Measurements from ENCODE around the gene FBN3.
"Not testable (repeated sequence)": the region's sequence is repeated elsewhere in the genome, so short reads cannot be mapped to it uniquely, and the experiment has no call there.

Gene FBN3

DNA sequence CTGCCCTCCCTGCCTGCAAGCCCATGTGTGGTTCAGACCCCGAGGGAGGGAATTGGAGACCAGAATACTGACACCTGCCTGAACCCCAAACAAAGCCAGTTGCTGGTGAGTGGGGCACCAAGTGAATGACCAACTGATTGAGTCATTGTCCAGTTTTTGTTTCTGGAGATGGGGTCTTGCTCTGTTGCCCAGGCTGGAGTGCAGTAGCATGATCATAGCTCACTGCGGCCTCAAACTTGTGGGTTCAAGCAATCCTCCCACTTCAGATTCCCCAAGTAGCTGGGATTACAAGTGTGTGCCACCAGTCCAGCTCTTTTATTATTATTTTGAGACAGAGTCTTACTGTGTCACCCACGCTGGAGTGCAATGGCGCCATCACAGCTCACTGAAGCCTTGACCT is 92.9 kb downstream of the FBN3 start:
- no peak for DNase-seq (ENCODE audit: low read depth)

- no peak for DNase-seq (ENCODE audit: low read depth)
Observed at GRCh38 chr19:8054169-8054568, 95.2 kb downstream of the FBN3 start.

GRCh38 chr19:8052464-8052859 is 96.9 kb downstream of the FBN3 start, which contains the start of gene CCL25:
Gene CCL25 (plus strand): TSS chr19:8052760. CDS start chr19:8053050, 290 bp downstream.
- no peak for DNase-seq (ENCODE audit: low read depth)

- DNase-seq (ENCODE audit: low read depth): no peak
Observed at GRCh38 chr19:8050274-8051096, 98.9 kb downstream of the FBN3 start.

- DNase-seq (ENCODE audit: low read depth): no peak
Observed at GRCh38 chr19:8046569-8047165, 102.7 kb downstream of the FBN3 start.

DNA sequence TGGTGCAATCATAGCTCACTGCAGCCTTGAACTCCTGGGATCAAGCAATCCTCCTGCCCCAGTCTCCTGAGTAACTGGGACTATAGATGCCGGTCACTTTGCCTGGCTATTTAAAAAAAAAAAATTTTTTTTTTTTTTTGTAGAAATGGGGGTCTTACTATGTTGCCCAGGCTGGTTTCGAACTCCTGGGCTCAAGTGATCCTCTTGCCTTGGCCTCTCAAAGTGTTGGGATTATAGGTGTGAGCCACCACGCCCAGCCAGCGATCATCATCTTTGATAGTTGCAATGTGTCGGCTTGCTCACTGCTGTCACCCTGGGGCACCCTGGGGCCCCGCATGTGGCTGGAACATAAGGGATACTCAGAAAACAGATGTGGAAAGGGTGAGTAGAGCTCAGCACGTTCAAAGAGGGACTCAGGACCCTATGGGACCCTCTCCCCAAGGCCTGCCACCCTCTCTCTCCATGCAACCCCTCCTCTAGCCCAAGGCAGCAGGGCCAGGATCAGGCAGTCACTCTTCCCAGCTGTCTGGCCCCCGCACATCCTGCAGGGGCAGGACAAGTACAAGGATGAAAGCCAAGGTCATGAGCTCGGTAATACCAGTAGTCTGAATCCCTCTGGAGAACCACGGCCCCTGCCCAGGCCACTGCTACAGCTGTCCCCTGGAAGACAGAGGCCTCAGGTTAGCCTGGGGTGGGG is 103.4 kb downstream of the FBN3 start:
- DNase-seq (ENCODE audit: low read depth): no peak

GRCh38 chr19:8044018-8044417 is 105.4 kb downstream of the FBN3 start:
- DNase-seq (ENCODE audit: low read depth): no peak

GRCh38 chr19:8042900-8043299 is 106.5 kb downstream of the FBN3 start:
- DNase-seq (ENCODE audit: low read depth): no peak

- no peak for DNase-seq (ENCODE audit: low read depth)
Observed at GRCh38 chr19:8041531-8041931, 107.9 kb downstream of the FBN3 start.

GRCh38 chr19:8039231-8039630 is 110.2 kb downstream of the FBN3 start:
- DNase-seq (ENCODE audit: low read depth): no peak

DNA sequence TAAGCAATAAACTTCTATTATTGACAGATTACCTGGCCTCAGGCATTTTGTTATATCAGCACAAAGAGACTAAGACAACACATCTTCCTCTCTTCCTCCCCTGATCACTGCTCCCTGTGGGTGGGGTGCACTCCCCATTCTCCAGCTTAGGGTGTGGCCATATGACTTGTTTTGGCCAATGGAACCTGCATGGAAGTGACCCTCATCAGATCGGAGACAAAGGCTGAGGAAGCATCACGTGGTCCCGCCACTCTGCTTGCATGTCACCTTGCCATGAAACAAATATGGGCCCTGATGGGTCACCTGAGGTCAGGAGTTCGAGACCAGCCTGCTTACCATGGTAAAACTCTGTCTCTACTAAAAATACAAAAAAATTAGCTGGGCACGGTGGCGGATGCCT is 110.6 kb downstream of the FBN3 start:
- DNase-seq (ENCODE audit: low read depth): no peak

GRCh38 chr19:8036434-8037099 is 112.8 kb downstream of the FBN3 start:
- no peak for DNase-seq (ENCODE audit: low read depth)

GRCh38 chr19:8034178-8034525 is 115.2 kb downstream of the FBN3 start:
- DNase-seq (ENCODE audit: low read depth): no peak

- not testable (repeated sequence) for DNase-seq (ENCODE audit: low read depth)
Observed at GRCh38 chr19:8033287-8034177, 115.9 kb downstream of the FBN3 start.

DNA sequence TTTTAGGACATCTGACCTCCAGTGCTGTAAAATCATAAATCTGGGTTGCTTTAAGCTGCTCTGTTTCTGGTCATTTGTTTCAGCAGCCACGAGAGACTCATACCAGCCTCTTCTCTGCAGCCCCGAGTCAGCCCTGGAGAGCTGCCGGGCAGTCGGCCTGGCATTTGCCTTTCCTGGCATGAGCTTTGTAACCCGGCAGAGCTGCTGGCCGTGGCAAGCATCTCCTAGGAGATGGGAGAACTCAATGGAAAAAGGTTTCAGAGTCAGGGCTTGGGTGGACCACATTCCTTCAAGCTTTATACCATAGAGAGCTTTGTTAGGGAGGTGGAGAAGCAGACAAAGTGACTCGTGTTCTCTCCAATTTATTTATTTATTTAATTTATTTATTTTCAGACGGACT is 118.4 kb downstream of the FBN3 start:
- no peak for DNase-seq (ENCODE audit: low read depth)

DNA sequence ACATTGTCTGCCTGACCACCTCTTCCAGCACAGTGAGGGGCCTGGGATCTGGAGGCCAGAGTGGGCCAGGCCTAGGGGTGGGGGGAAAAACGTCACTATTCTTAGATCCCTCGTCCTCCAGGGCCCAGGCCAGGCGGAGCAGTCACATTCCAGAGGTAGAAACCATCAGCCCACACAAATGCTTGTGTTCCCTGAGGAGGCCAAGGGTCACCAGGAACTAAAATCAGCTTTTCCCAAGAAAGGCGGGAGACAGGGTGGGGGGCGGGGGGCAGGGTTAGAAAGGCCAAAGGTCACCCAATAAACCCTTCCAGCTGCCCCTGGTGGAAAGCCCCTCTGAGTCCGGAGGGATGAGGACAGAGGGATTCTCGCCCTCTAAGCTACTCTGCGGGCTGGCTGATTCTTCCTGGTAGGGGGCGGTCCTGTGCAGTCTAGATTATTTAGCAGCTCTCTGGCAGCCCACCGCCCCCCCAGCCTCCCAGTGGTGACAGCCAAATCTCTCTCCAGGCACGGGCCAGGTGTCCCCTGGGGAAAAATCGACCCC is 120.4 kb downstream of the FBN3 start:
- DNase-seq (ENCODE audit: low read depth): no peak

DNA sequence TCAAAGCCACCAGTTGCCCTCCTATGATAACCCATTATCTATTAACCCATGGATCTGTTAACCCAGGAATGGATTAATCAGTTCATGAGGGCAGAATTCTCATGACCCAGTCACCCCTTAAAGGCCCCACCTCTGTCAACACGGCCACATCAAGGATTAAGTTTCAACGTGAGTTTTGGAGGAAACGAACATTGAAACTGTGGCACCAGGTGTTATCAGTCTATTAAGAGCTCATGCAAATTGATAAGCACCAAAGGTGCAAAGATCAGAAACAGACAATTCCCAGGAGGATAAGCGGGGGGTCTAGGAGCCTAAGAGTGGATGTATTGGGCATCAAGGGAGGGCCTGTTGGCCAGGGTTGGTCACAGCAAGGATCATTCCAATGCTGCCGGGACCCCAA is 124.1 kb downstream of the FBN3 start:
- no peak for DNase-seq (ENCODE audit: low read depth)

DNA sequence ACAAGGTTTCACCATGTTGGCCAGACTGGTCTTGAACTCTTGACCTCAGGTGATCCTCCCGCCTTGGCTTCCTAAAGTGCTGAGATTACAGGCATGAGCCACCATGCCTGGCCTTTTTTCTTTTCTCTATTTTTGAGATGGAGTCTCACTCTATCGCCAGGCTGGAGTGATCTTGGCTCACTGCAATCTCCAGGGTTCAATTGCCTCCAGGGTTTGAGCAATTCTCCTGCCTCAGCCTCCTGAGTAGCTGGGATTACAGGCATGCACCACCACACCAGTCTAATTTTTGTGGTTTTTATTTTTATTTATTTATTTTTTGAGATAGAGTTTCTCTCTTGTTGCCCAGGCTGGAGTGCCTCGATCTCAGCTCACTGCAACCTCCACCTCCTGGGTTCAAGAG is 125.1 kb downstream of the FBN3 start:
- not testable (repeated sequence) for DNase-seq (ENCODE audit: low read depth)

- DNase-seq (ENCODE audit: low read depth): no peak
Observed at GRCh38 chr19:8023371-8023770, 126.0 kb downstream of the FBN3 start.

GRCh38 chr19:8022275-8022674 is 127.1 kb downstream of the FBN3 start:
- no peak for DNase-seq (ENCODE audit: low read depth)

- DNase-seq (ENCODE audit: low read depth): no peak
Observed at GRCh38 chr19:8021374-8021773, 128.0 kb downstream of the FBN3 start.

Data from stromal cell of bone marrow (primary cell).